ENCODE measurements around the gene SAPCD1. TPM values are rescaled to one million over a fixed set of nuclear protein-coding genes. Genes with fewer than 3 reads are reported as not detected.

Gene SAPCD1
- total RNA-seq, 4 donors from 2014 or later: 0.83 TPM; not detected in 3

- WGBS: 84% methylated on average over 4 of the region's 4 CpGs
- H3K27me3 ChIP-seq: no peaks in the 10 kb centered on the region
- no peak within 1 kb of the TSS for H3K4me3 ChIP-seq
- no peak within 1 kb of the TSS for H3K27ac ChIP-seq (replicated peaks in 1 of 4)
- H3K9me3 ChIP-seq: no peaks in the 10 kb centered on the region
- no peak for TF ChIP-seq POLR2A (IDR thresholded peaks at IDR 0.05; ENCODE audit: low read depth)
- TF ChIP-seq, protein P1, sequence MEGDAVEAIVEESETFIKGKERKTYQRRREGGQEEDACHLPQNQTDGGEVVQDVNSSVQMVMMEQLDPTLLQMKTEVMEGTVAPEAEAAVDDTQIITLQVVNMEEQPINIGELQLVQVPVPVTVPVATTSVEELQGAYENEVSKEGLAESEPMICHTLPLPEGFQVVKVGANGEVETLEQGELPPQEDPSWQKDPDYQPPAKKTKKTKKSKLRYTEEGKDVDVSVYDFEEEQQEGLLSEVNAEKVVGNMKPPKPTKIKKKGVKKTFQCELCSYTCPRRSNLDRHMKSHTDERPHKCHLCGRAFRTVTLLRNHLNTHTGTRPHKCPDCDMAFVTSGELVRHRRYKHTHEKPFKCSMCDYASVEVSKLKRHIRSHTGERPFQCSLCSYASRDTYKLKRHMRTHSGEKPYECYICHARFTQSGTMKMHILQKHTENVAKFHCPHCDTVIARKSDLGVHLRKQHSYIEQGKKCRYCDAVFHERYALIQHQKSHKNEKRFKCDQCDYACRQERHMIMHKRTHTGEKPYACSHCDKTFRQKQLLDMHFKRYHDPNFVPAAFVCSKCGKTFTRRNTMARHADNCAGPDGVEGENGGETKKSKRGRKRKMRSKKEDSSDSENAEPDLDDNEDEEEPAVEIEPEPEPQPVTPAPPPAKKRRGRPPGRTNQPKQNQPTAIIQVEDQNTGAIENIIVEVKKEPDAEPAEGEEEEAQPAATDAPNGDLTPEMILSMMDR (IDR thresholded peaks at IDR 0.05): no peak
- TF ChIP-seq EP300 (IDR thresholded peaks at IDR 0.05): no peak
- TF ChIP-seq POLR2AphosphoS5 (IDR thresholded peaks at IDR 0.05): no peak
- peaks cover 6 to 21% (median 9%) of the 10 kb centered on the region in 4 donors for H3K36me3 ChIP-seq
- no peak for DNase-seq (ENCODE audit: extremely low spot score)
- intact Hi-C loops (cut with DNase I): no loop called here
- H3K4me1 ChIP-seq: no peaks in the 10 kb centered on the region
Measured at GRCh38 chr6:31721351-31722020, 41.0 kb upstream of the SAPCD1 start, which contains the start of gene LY6G6C. TSS of gene LY6G6C (minus strand) at chr6:31721746. CDS start at chr6:31721679, 67 bp downstream.

GRCh38 chr6:31722173-31722572 is 40.3 kb upstream of the SAPCD1 start:
- TF ChIP-seq, protein P1 (IDR thresholded peaks at IDR 0.05): no peak
- no peak for TF ChIP-seq EP300 (IDR thresholded peaks at IDR 0.05)
- TF ChIP-seq POLR2A (IDR thresholded peaks at IDR 0.05; ENCODE audit: low read depth): no peak
- no peak for TF ChIP-seq POLR2AphosphoS5 (IDR thresholded peaks at IDR 0.05)
- Histone ChIP-seq H3K36me3 (peaks cover 13 to 28% (median 14%) of the 10 kb centered on the region in 4 donors), H3K4me3 (no peak overlapping the region), H3K4me1 (peaks cover 0 to 7% (median 4%) of the 10 kb centered on the region in 4 donors), H3K9me3 (no peaks in the 10 kb centered on the region), H3K27ac (replicated peaks in 1 of 4) (no peak overlapping the region), H3K27me3 (no peaks in the 10 kb centered on the region)
- intact Hi-C loops (cut with DNase I): no loop called here
- 100% methylated on average over 2 of the region's 3 CpGs for WGBS
- DNase-seq (ENCODE audit: extremely low spot score): no peak

GRCh38 chr6:31723245-31723979 is 39.0 kb upstream of the SAPCD1 start, which contains the start of gene MPIG6B:
TSS of gene MPIG6B (plus strand) at chr6:31723373. CDS start at chr6:31723384, 11 bp downstream.
- H3K4me3 ChIP-seq: no peak within 1 kb of the TSS
- peaks cover 6 to 19% (median 17%) of the 10 kb centered on the region in 4 donors for H3K4me1 ChIP-seq
- H3K27me3 ChIP-seq: no peaks in the 10 kb centered on the region
- no peaks in the 10 kb centered on the region for H3K9me3 ChIP-seq
- intact Hi-C loops (cut with DNase I): no loop called here
- no peak within 1 kb of the TSS for H3K27ac ChIP-seq (replicated peaks in 1 of 4)
- H3K36me3 ChIP-seq: peaks cover 17 to 39% (median 26%) of the 10 kb centered on the region in 4 donors
- DNase-seq (ENCODE audit: extremely low spot score): no peak
- WGBS: 78% methylated on average over 46 of the region's 46 CpGs
- TF ChIP-seq POLR2A (IDR thresholded peaks at IDR 0.05; ENCODE audit: low read depth) (no peak), EP300 (IDR thresholded peaks at IDR 0.05) (no peak)

DNA sequence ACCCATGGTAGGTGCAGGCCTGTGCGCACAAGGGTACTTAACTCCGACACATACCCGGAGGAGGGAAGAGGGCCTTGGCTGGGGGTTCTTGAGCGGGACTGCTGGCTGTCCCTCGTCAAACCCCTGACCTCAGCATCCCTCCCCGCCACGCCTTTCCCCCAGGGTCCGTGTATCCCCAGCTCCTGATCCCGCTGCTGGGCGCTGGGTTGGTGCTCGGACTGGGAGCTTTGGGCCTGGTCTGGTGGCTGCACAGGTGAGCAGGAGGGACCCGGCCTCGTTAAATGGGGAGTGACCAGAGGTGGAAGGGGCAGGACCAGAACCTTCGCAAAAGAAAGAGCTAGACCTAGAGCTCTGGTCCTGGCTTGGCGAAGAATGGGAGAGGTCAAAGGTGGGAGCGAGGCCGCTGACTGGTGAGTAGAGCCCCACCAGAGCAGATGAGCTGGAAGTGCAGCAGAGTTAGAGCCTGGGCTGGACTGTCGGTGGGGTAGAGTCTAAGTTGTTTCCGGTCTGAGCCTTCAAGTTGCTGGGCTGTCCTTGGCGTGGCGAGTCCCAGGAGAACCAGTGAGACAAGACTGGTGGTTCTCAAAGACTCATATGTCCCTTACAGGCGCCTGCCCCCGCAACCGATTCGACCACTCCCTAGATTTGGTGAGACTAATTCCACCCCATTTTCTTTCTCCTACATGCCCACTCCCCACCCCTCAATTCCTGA is 38.3 kb upstream of the SAPCD1 start:
- 89% methylated on average over 25 of the region's 25 CpGs for WGBS
- H3K4me1 ChIP-seq: peaks cover 12 to 26% (median 24%) of the 10 kb centered on the region in 4 donors
- no peak overlapping the region for H3K27ac ChIP-seq (replicated peaks in 1 of 4)
- no peaks in the 10 kb centered on the region for H3K9me3 ChIP-seq
- peaks cover 17 to 39% (median 27%) of the 10 kb centered on the region in 4 donors for H3K36me3 ChIP-seq
- no peak overlapping the region for H3K4me3 ChIP-seq
- no peak for TF ChIP-seq POLR2AphosphoS5 (IDR thresholded peaks at IDR 0.05)
- TF ChIP-seq, protein P1 (IDR thresholded peaks at IDR 0.05): no peak
- no peak for TF ChIP-seq POLR2A (IDR thresholded peaks at IDR 0.05; ENCODE audit: low read depth)
- TF ChIP-seq EP300 (IDR thresholded peaks at IDR 0.05): no peak
- DNase-seq (ENCODE audit: extremely low spot score): no peak
- intact Hi-C loops (cut with DNase I): no loop called here
- no peaks in the 10 kb centered on the region for H3K27me3 ChIP-seq
